ENCODE results near the gene CLASP1. TPM values are rescaled to one million over a fixed set of nuclear protein-coding genes. Genes with fewer than 3 reads are reported as not detected.

CLASP1 gene
- total and polyA plus RNA-seq, 2 donors: 25.4 to 109 TPM

DNA sequence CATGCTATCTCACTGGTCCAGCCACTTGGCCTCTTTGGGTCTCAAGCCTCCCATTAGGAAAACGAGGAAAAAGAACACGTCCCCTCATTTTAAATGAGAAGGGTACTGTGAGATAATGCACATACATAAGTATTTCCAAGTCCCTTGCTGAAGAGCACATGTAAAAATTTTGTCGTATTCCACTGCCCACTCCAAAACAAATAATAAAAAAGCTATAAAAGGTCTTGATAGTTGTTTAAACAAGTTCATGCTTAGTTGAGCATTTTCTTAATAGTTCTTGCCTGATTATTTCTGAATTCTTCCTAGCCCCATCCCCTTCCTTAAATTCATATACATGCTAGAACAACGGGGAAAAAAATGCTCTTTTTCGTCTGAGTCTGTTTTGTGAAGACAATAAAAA is 228.8 kb downstream of the CLASP1 start:
- WGBS: 91% methylated on average over 5 of the region's 5 CpGs
- Histone ChIP-seq H3K4me1 (ENCODE audit: insufficient read depth) (no peaks in the 10 kb centered on the region), H3K27ac (ENCODE audit: low read depth) (no peak overlapping the region), H3K36me3 (ENCODE audit: insufficient read depth) (peaks cover 2% of the 10 kb centered on the region), H3K4me3 (ENCODE audit: low read depth, low read length) (no peak overlapping the region)
- DNase-seq (ENCODE audit: extremely low spot score): no peak

DNA sequence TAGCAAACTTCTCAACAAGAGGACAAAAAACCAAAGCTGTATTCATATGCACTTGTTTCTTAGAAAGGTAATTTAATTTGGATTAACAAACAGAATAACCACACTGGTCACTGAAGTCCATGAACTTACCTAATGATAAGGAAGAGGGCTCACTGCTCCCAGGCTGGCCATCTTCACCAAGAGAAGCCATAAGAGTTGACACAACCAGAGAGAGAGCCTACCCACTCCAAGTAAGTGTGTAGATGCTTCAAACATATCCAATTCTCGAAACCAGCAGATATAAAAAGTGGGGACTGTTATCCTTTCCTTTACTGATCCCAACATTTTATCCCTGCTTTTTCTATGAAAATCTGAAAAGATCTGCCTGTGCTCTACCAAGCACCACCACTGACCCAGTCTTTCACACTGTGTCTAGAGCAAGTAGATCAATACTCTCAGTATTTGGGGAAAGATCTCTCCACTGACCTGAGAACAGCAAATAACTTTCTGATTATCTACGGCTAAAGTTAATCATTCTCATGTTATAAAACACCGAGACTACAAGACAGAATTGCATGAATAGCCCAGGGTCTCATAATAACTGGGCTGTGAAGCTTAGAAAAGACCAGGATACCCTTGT is 230.1 kb downstream of the CLASP1 start:
- Histone ChIP-seq H3K36me3 (ENCODE audit: insufficient read depth) (peaks cover 2% of the 10 kb centered on the region), H3K27ac (ENCODE audit: low read depth) (no peak overlapping the region), H3K4me1 (ENCODE audit: insufficient read depth) (no peaks in the 10 kb centered on the region), H3K4me3 (ENCODE audit: low read depth, low read length) (no peak overlapping the region)
- no peak for DNase-seq (ENCODE audit: extremely low spot score)
- WGBS: 96% methylated on average over 3 of the region's 3 CpGs

DNA sequence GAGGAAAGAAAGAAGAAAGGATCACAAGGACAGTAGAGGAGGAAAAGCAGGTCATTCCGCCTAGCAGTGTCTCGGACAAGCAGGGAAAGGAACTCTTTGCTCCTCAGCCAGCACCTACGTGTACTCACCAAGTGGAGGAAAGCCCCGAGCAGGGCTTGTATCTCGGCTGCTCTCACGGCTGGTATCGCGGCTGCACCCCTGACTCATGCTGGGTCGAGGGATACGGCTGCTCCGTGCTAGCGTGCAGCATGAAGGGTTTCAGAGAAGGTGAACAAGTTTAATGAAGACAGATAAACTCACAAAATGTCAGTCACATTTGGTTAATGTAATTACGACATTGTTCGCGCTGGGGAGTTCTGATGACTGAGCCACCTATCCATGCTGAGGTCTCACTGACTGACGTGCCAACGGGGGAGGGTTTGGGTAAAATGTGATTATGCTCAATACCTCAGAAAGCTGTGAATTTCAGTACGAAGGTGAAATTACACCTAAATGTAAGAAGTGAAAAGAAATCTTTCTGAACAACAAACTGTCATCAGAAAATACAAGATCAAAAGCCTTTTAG is 230.7 kb downstream of the CLASP1 start:
- peaks cover 2% of the 10 kb centered on the region for H3K36me3 ChIP-seq (ENCODE audit: insufficient read depth)
- no peak for DNase-seq (ENCODE audit: extremely low spot score)
- H3K4me3 ChIP-seq (ENCODE audit: low read depth, low read length): no peak overlapping the region
- H3K27ac ChIP-seq (ENCODE audit: low read depth): no peak overlapping the region
- WGBS: 94% methylated on average over 18 of the region's 18 CpGs
- H3K4me1 ChIP-seq (ENCODE audit: insufficient read depth): no peaks in the 10 kb centered on the region

DNA sequence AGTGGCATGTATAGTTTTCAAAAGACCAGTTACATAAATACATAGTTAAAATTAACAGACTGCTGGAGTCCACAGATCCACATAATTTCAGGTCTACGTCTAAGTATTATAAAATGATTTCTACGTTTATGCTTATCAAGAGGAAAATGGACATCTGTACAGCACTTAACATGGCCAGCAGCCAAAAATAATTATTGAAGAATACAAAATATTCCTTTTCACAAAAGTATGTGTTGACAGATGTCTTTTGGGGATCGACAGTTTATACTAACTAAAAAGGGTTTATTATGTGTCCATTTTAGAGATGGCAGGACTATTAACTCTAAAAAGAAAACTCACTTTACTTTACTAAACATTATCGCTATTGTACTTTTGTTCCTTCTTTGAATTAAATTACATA is 231.4 kb downstream of the CLASP1 start:
- DNase-seq (ENCODE audit: extremely low spot score): no peak
- Histone ChIP-seq H3K27ac (ENCODE audit: low read depth) (no peak overlapping the region), H3K36me3 (ENCODE audit: insufficient read depth) (peaks cover 2% of the 10 kb centered on the region), H3K4me1 (ENCODE audit: insufficient read depth) (no peaks in the 10 kb centered on the region), H3K4me3 (ENCODE audit: low read depth, low read length) (no peak overlapping the region)
- WGBS: 76% methylated on average over 4 of the region's 4 CpGs

- H3K36me3 ChIP-seq (ENCODE audit: insufficient read depth): peaks cover under 1% of the 10 kb centered on the region
- no peak overlapping the region for H3K4me3 ChIP-seq (ENCODE audit: low read depth, low read length)
- DNase-seq (ENCODE audit: extremely low spot score): no peak
- H3K27ac ChIP-seq (ENCODE audit: low read depth): no peak overlapping the region
- no peaks in the 10 kb centered on the region for H3K4me1 ChIP-seq (ENCODE audit: insufficient read depth)
- 97% methylated on average over 1 of the region's 1 CpG for WGBS
These were observed 233.5 kb downstream of the CLASP1 start for GRCh38 chr2:121415727-121416126.

DNA sequence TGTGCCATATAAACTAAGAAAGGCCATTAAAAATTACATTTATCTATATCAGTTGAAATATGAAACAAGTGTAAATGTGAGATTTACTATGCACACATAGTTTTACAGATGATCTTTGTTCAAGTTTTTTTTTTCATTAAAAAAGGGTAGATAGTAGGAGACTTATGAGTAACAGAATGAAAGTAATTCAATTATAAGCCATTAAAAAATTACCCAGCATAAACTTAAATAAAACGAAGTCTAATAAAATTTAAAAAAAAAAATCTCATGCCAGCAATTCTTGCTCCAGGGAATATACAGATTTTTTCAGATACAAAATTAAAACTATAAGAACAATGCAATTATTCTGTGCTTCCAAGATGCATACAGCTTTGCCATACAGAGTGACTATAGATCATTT is 236.9 kb downstream of the CLASP1 start:
- 91% methylated on average over 1 of the region's 1 CpG for WGBS
- H3K4me1 ChIP-seq (ENCODE audit: insufficient read depth): no peaks in the 10 kb centered on the region
- H3K27ac ChIP-seq (ENCODE audit: low read depth): no peak overlapping the region
- peaks cover 3% of the 10 kb centered on the region for H3K36me3 ChIP-seq (ENCODE audit: insufficient read depth)
- no peak overlapping the region for H3K4me3 ChIP-seq (ENCODE audit: low read depth, low read length)
- DNase-seq (ENCODE audit: extremely low spot score): no peak

DNA sequence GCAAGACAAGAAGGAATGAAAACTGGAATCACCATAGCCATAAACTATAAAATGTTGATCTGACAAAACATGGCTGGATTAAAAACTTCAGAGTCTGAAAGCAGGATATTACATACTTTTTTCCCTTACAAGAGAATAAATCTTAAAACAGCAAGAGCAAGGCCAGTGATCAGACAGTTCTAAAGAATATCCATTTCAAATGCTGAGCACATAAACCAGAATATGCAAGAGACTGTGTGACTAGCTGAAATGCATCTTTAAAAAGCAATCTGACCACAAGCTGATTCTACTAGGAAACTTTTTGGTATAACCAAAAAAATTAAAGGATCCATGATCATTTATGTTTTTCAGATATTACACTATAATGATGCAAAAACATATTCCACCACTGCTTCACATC is 239.3 kb downstream of the CLASP1 start:
- DNase-seq (ENCODE audit: extremely low spot score): no peak
- Histone ChIP-seq H3K4me1 (ENCODE audit: insufficient read depth) (no peaks in the 10 kb centered on the region), H3K27ac (ENCODE audit: low read depth) (no peak overlapping the region), H3K4me3 (ENCODE audit: low read depth, low read length) (no peak overlapping the region), H3K36me3 (ENCODE audit: insufficient read depth) (peaks cover 3% of the 10 kb centered on the region)

- WGBS: 87% methylated on average over 2 of the region's 2 CpGs
- DNase-seq (ENCODE audit: extremely low spot score): no peak
- H3K4me1 ChIP-seq (ENCODE audit: insufficient read depth): no peaks in the 10 kb centered on the region
- no peak overlapping the region for H3K4me3 ChIP-seq (ENCODE audit: low read depth, low read length)
- no peak overlapping the region for H3K27ac ChIP-seq (ENCODE audit: low read depth)
- H3K36me3 ChIP-seq (ENCODE audit: insufficient read depth): peaks cover 3% of the 10 kb centered on the region
These were observed 239.9 kb downstream of the CLASP1 start for GRCh38 chr2:121409388-121409787.

- Histone ChIP-seq H3K4me3 (ENCODE audit: low read depth, low read length) (no peak overlapping the region), H3K36me3 (ENCODE audit: insufficient read depth) (peaks cover 3% of the 10 kb centered on the region), H3K27ac (ENCODE audit: low read depth) (no peak overlapping the region), H3K4me1 (ENCODE audit: insufficient read depth) (no peaks in the 10 kb centered on the region)
- 92% methylated on average over 3 of the region's 3 CpGs for WGBS
- no peak for DNase-seq (ENCODE audit: extremely low spot score)
These were observed 240.6 kb downstream of the CLASP1 start for GRCh38 chr2:121408641-121409040.

GRCh38 chr2:121405233-121405632 is 244.0 kb downstream of the CLASP1 start:
- WGBS: 92% methylated on average over 6 of the region's 6 CpGs
- no peak overlapping the region for H3K27ac ChIP-seq (ENCODE audit: low read depth)
- H3K36me3 ChIP-seq (ENCODE audit: insufficient read depth): peaks cover 5% of the 10 kb centered on the region
- H3K4me3 ChIP-seq (ENCODE audit: low read depth, low read length): no peak overlapping the region
- no peaks in the 10 kb centered on the region for H3K4me1 ChIP-seq (ENCODE audit: insufficient read depth)
- no peak for DNase-seq (ENCODE audit: extremely low spot score)

GRCh38 chr2:121400201-121400600 is 249.1 kb downstream of the CLASP1 start:
- H3K36me3 ChIP-seq (ENCODE audit: insufficient read depth): peaks cover 8% of the 10 kb centered on the region
- H3K4me1 ChIP-seq (ENCODE audit: insufficient read depth): no peaks in the 10 kb centered on the region
- H3K27ac ChIP-seq (ENCODE audit: low read depth): no peak overlapping the region
- WGBS: 76% methylated on average over 5 of the region's 5 CpGs
- no peak overlapping the region for H3K4me3 ChIP-seq (ENCODE audit: low read depth, low read length)
- no peak for DNase-seq (ENCODE audit: extremely low spot score)

GRCh38 chr2:121398853-121399252 is 250.4 kb downstream of the CLASP1 start:
- Histone ChIP-seq H3K4me3 (ENCODE audit: low read depth, low read length) (no peak overlapping the region), H3K27ac (ENCODE audit: low read depth) (no peak overlapping the region), H3K36me3 (ENCODE audit: insufficient read depth) (peaks cover 13% of the 10 kb centered on the region), H3K4me1 (ENCODE audit: insufficient read depth) (no peaks in the 10 kb centered on the region)
- no peak for DNase-seq (ENCODE audit: extremely low spot score)
- WGBS: 85% methylated on average over 3 of the region's 3 CpGs

- Histone ChIP-seq H3K4me1 (ENCODE audit: insufficient read depth) (no peaks in the 10 kb centered on the region), H3K27ac (ENCODE audit: low read depth) (no peak overlapping the region), H3K4me3 (ENCODE audit: low read depth, low read length) (no peak overlapping the region), H3K36me3 (ENCODE audit: insufficient read depth) (peaks cover 9% of the 10 kb centered on the region)
- 90% methylated on average over 5 of the region's 5 CpGs for WGBS
- no peak for DNase-seq (ENCODE audit: extremely low spot score)
These were observed 259.1 kb downstream of the CLASP1 start for GRCh38 chr2:121390082-121390692.

GRCh38 chr2:121388371-121388770 is 260.9 kb downstream of the CLASP1 start:
- Histone ChIP-seq H3K4me1 (ENCODE audit: insufficient read depth) (no peaks in the 10 kb centered on the region), H3K27ac (ENCODE audit: low read depth) (no peak overlapping the region), H3K36me3 (ENCODE audit: insufficient read depth) (peaks cover 4% of the 10 kb centered on the region), H3K4me3 (ENCODE audit: low read depth, low read length) (no peak overlapping the region)
- 95% methylated on average over 5 of the region's 5 CpGs for WGBS
- DNase-seq (ENCODE audit: extremely low spot score): no peak
